Spleen (tissue), 11 donors: ENCODE results near the gene ADGRD1. TPM values are rescaled to one million over a fixed set of nuclear protein-coding genes. Genes with fewer than 3 reads are reported as not detected.

Experiments
- DNase-seq: peaks from one replicate; pipeline ENCODE4 v3.0.0-alpha.2; 2020
- H3K27ac ChIP-seq, 8 donors: fragments of 200-600 bp; sonication (generic) in 7 of 8; 1 replicate in 4 of 8; 2 replicates in 4 of 8; pipeline versions ENCODE4 v1.5.0 to v1.8.0; 2016 to 2021; ENCODE audit warnings: inconsistent platforms in 4 of 8, mild to moderate bottlenecking in 4 of 8, moderate library complexity in 1 of 8
- H3K27me3 ChIP-seq, 7 donors: fragments of 200-600 bp; sonication (generic) in 6 of 7; replicated peaks in 1 of 7; 1 replicate in 4 of 7; 2 replicates in 3 of 7; pipeline versions ENCODE4 v1.5.0 to v1.8.0; 2016 to 2021; ENCODE audit warnings: inconsistent platforms in 3 of 7, mild to moderate bottlenecking in 1 of 7
- H3K36me3 ChIP-seq, 6 donors: fragments of 200-600 bp; sonication (generic) in 5 of 6; 1 replicate in 4 of 6; 2 replicates in 2 of 6; pipeline versions ENCODE4 v1.5.0 to v1.8.0; 2016 to 2021; ENCODE audit warnings: inconsistent platforms in 2 of 6
- H3K4me1 ChIP-seq, 6 donors: fragments of 200-600 bp; sonication (generic) in 5 of 6; 1 replicate in 3 of 6; 2 replicates in 3 of 6; pipeline versions ENCODE4 v1.5.0 to v1.8.0; 2016 to 2021; ENCODE audit warnings: inconsistent platforms in 3 of 6
- H3K4me3 ChIP-seq, 8 donors: fragments of 200-600 bp; sonication (generic) in 7 of 8; 1 replicate in 4 of 8; 2 replicates in 4 of 8; pipeline versions ENCODE4 v1.5.0 to v1.8.0; 2016 to 2021; ENCODE audit warnings: inconsistent platforms in 4 of 8, mild to moderate bottlenecking in 4 of 8, moderate library complexity in 2 of 8
- H3K9me3 ChIP-seq, 8 donors: fragments of 200-600 bp; sonication (generic) in 7 of 8; 1 replicate in 4 of 8; 2 replicates in 4 of 8; pipeline versions ENCODE4 v1.5.0 to v1.8.0; 2016 to 2021; ENCODE audit warnings: inconsistent platforms in 4 of 8
- POLR2A ChIP-seq, 3 donors: fragments of 450-650 bp; IDR thresholded peaks; one replicate each; pipeline ENCODE4 v1.5.1; 2017; ENCODE audit warnings: antibody characterized with exemption in 3 of 3, mild to moderate bottlenecking in 1 of 3
- POLR2AphosphoS5 ChIP-seq, 3 donors: sonication (generic); formaldehyde crosslinking; IDR thresholded peaks; one replicate each; pipeline ENCODE4 v1.5.1; 2017; ENCODE audit warnings: antibody characterized with exemption in 3 of 3
- WGBS, 5 donors: extraction: QIAGEN DNeasy Blood & Tissue Kit in 3 of 5; methylation state at CpG; one replicate each; pipeline versions ENCODE4 v1.1.5 to v1.1.7; 2013 to 2018; 5-methylcytosine and 5-hydroxymethylcytosine counted together
- intact Hi-C: fragments of 100-400 bp; cut with DNase I; formaldehyde crosslinking; loops from one replicate; pipeline ENCODE4 v1.15.0; 2023; ENCODE audit warnings: low total_unique reads
- polyA plus RNA-seq, 3 donors: library from polyadenylated mRNA; stranded (reverse); fragments of 200-250 nt; gene quantifications; one replicate each; pipeline ENCODE4 v1.2.1, GENCODE V29; 2013
- total RNA-seq, 7 donors: library from RNA; depleted of rRNA in 3 of 7; stranded (reverse); fragments of >200 nt in 3 of 7; fragmentation: NEBNext Ultra II Directional in 4 of 7; extraction: Animal tissue kit (Norgen Biotek cat#: 25700) in 4 of 7; gene quantifications; one replicate each; pipeline versions ENCODE4 v1.1.0 to v1.2.1, GENCODE V29; 2016 to 2021
- TF ChIP-seq, protein P1 (sequence below), 11 experiments: fragments of 200-600 bp in 7 of 11; fragments of 450-650 bp in 4 of 11; sonication (generic) in 4 of 11; IDR thresholded peaks in 8 of 11; conservative IDR thresholded peaks in 3 of 11; 1 replicate in 7 of 11; 2 replicates in 4 of 11; pipeline versions ENCODE4 v1.4.0 to v1.8.0; 2016 to 2021; ENCODE audit warnings: antibody characterized with exemption in 11 of 11, inconsistent platforms in 4 of 11, mild to moderate bottlenecking in 1 of 11
- donor health status: healthy with polysubstance abuse.
- donor health status: DM: no; HTN: no; CAD: no; lungs with moderate emphysema.
- donor health status: DM: no; HTN: no; CAD: no.
- donor health status: Bipolar disorder and iron deficiency.
- donor health status: healthy.
- donor health status: DM: no; HTN: no; CAD: no.
- donor health status: DM: yes; HTN: yes; CAD: no.

ADGRD1 gene
- total and polyA plus RNA-seq, 10 donors: 0.89 to 9.7 (median 4.8) TPM

DNA sequence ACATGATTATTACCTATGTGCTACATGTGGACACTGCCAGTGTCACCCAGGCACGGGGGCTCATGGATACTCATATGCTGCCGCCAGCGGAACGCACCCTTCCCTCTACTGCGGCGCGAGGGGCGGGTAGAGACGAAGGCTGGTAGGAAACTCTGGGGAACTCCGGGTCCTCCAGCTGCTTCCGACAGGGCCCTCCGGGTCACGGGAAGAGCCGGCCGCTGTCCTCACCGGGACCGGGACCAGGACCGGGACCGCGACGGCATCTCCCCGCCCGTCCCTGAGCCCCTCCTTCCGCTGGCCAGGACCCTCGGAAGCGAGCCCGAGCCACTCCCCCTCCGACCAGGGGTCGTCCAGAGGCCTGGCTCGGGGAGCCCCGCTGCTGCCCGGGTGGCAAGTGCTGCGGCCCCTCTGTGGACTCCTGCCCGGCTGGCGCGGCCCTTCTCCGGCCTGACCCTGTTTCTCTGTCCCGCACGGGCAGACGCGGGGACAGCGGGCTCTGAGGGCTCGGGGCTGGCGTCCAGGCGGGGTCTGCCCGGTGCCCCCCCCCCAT is 209.6 kb downstream of the ADGRD1 start:
- Histone ChIP-seq H3K36me3 (no peaks in the 10 kb centered on the region), H3K4me1 (no peaks in the 10 kb centered on the region), H3K9me3 (no peaks in the 10 kb centered on the region), H3K27me3 (peaks cover 0 to 22% (median 0%) of the 10 kb centered on the region in 7 donors), H3K4me3 (no peak overlapping the region), H3K27ac (no peak overlapping the region)
- 63 to 91% (median 86%) methylated on average over 21 to 46 of the region's 46 CpGs for WGBS, 5 donors
- no peak for DNase-seq
- TF ChIP-seq POLR2A (IDR thresholded peaks at IDR 0.05) (no peak), POLR2AphosphoS5 (IDR thresholded peaks at IDR 0.05) (no peak)
- TF ChIP-seq, protein P1, sequence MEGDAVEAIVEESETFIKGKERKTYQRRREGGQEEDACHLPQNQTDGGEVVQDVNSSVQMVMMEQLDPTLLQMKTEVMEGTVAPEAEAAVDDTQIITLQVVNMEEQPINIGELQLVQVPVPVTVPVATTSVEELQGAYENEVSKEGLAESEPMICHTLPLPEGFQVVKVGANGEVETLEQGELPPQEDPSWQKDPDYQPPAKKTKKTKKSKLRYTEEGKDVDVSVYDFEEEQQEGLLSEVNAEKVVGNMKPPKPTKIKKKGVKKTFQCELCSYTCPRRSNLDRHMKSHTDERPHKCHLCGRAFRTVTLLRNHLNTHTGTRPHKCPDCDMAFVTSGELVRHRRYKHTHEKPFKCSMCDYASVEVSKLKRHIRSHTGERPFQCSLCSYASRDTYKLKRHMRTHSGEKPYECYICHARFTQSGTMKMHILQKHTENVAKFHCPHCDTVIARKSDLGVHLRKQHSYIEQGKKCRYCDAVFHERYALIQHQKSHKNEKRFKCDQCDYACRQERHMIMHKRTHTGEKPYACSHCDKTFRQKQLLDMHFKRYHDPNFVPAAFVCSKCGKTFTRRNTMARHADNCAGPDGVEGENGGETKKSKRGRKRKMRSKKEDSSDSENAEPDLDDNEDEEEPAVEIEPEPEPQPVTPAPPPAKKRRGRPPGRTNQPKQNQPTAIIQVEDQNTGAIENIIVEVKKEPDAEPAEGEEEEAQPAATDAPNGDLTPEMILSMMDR (IDR thresholded peaks at IDR 0.05 in 8 of 11, conservative IDR thresholded peaks at IDR 0.05 in 3 of 11): no peak
- intact Hi-C loops: no loop called here

DNA sequence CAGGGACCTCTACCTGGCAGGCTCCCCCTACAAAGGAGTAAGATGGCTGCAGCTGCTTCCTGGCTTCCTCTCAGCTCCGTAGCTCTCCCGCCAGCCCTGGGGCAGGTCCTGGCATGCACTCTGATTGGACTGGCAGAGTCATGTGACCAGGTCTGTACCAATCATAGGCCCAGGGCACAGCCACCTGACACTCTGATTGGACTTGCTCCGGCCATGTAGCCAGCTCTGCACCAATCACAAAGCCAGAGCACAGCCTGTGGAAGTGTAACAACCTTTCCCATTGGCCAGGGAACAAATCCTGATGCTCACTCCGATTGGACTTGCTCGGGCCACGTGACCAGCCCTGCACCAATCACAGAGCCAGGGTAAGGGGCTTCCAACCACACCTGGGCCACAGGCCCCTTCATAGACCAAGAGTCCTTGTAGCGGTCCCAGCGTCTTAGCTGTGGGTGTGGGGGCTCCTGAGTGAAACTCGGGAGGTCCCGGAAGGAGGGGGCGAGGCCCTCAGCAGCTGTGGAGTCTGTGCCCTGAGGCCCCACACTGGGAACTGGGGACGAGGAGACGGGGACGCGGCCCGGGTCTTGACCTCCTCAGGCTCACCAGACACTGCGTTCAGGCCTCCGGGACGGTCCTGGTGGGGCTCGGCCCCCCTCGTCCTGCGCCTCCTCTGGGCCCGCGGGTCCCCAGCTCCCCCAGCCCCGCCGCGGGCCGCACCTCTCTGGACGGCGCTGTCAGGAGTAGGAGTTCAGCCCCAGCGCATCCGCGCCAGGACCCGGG is 210.6 kb downstream of the ADGRD1 start:
- Histone ChIP-seq H3K4me1 (no peaks in the 10 kb centered on the region), H3K36me3 (no peaks in the 10 kb centered on the region), H3K9me3 (no peaks in the 10 kb centered on the region), H3K27ac (no peak overlapping the region), H3K27me3 (peaks cover 0 to 22% (median 0%) of the 10 kb centered on the region in 7 donors), H3K4me3 (no peak overlapping the region)
- DNase-seq: no peak
- 94 to 96% (median 95%) methylated on average over 14 to 25 of the region's 34 CpGs for WGBS, 5 donors
- intact Hi-C loops: no loop called here
- TF ChIP-seq POLR2A (IDR thresholded peaks at IDR 0.05) (no peak), POLR2AphosphoS5 (IDR thresholded peaks at IDR 0.05) (no peak)
- TF ChIP-seq, protein P1 (IDR thresholded peaks at IDR 0.05 in 8 of 11, conservative IDR thresholded peaks at IDR 0.05 in 3 of 11): no peak

DNA sequence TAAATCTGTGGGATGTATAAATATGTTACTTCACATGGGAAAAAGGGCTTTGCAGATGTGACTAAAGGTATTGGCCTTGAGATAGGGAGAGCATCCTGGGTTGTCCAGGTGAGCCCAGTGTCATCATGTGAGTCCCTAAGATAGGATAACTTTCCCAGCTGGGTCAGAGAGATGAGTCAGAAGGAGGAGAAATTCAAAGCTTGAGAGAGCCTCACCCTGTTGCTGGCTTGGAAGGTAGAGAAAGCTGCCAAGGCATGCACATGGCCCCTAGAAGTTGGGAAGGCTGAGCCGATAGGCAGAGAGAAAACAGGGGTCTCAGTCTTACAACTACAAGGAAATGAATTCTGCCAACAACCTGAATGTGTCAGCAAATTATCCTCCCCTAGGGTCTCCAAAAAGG is 213.0 kb downstream of the ADGRD1 start:
- H3K9me3 ChIP-seq: no peaks in the 10 kb centered on the region
- WGBS, 5 donors: 85 to 100% (median 95%) methylated on average over 1 of the region's 1 CpG
- no peak overlapping the region for H3K27ac ChIP-seq
- H3K27me3 ChIP-seq: peaks cover 0 to 22% (median 0%) of the 10 kb centered on the region in 7 donors
- H3K4me1 ChIP-seq: no peaks in the 10 kb centered on the region
- H3K36me3 ChIP-seq: no peaks in the 10 kb centered on the region
- H3K4me3 ChIP-seq: no peak overlapping the region
- intact Hi-C loops: no loop called here
- DNase-seq: no peak
- no peak for TF ChIP-seq POLR2A (IDR thresholded peaks at IDR 0.05)
- no peak for TF ChIP-seq POLR2AphosphoS5 (IDR thresholded peaks at IDR 0.05)
- TF ChIP-seq, protein P1 (IDR thresholded peaks at IDR 0.05 in 8 of 11, conservative IDR thresholded peaks at IDR 0.05 in 3 of 11): no peak

DNA sequence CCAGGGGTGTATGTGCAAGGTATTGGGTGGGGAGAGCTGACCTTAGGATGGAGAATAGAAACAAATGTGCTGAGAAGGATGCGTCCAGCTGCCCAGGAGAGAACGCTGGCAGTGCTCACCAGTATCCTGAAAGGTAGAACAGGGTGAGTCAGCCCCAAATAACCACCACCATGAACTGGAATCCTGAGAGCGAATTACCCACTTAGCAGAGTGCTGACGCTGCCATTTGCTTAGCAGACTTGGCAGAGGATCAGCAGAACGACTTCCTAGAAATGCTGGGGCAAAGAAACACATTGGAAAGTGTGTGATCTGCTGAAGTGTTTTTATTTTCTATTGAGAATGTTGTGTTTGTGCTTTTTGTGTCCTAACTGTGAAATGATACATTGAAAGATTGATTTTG is 213.6 kb downstream of the ADGRD1 start:
- Histone ChIP-seq H3K4me1 (no peaks in the 10 kb centered on the region), H3K4me3 (no peak overlapping the region), H3K27ac (no peak overlapping the region), H3K36me3 (no peaks in the 10 kb centered on the region), H3K27me3 (peaks cover 0 to 22% (median 0%) of the 10 kb centered on the region in 7 donors), H3K9me3 (no peaks in the 10 kb centered on the region)
- intact Hi-C loops: no loop called here
- DNase-seq: no peak
- TF ChIP-seq POLR2A (IDR thresholded peaks at IDR 0.05) (no peak), POLR2AphosphoS5 (IDR thresholded peaks at IDR 0.05) (no peak)
- TF ChIP-seq, protein P1 (IDR thresholded peaks at IDR 0.05 in 8 of 11, conservative IDR thresholded peaks at IDR 0.05 in 3 of 11): no peak
- WGBS, 5 donors: 31 to 53% (median 34%) methylated on average over 5 of the region's 5 CpGs
